Right cardiac atrium (tissue), 5 donors: ENCODE data around the gene LRP4. TPM values are rescaled to one million over a fixed set of nuclear protein-coding genes. Genes with fewer than 3 reads are reported as not detected.
A peak's percentile ranks its signal among the peaks of the same experiment; 100 is the strongest.

Source experiments
- ATAC-seq, 2 donors: fragments of 200-7000 bp; cut with Tn5 transposase; one replicate each; pipeline versions ENCODE4 v1.8.0 to v1.9.1; 2020; ENCODE audit warnings: moderate library complexity in 2 of 2, mild to moderate bottlenecking in 1 of 2
- DNase-seq, 3 donors: peaks; one replicate each; pipeline ENCODE4 v3.0.0-alpha.2; 2020
- H3K27ac ChIP-seq: one replicate; pipeline ENCODE4 v1.5.1; 2013; ENCODE audit warnings: mild to moderate bottlenecking, low read length, control low read depth, moderate library complexity
- H3K27me3 ChIP-seq: one replicate; pipeline ENCODE4 v1.6.1; 2013; ENCODE audit not compliant: control insufficient read depth, insufficient read depth
- H3K4me1 ChIP-seq: one replicate; pipeline ENCODE4 v1.6.1; 2013; ENCODE audit warnings: low read length; ENCODE audit not compliant: control insufficient read depth, insufficient read depth
- H3K4me3 ChIP-seq: one replicate; pipeline ENCODE4 v1.5.1; 2013; ENCODE audit warnings: low read length, control low read depth
- H3K9me3 ChIP-seq: one replicate; pipeline ENCODE4 v1.6.1; 2013; ENCODE audit warnings: low read length; ENCODE audit not compliant: control insufficient read depth
- WGBS: extraction: QIAGEN DNeasy Blood & Tissue Kit; methylation state at CpG from one replicate; pipeline ENCODE4 v1.1.7; 2013; 5-methylcytosine and 5-hydroxymethylcytosine counted together
- intact Hi-C, 4 donors: fragments of 100-400 bp; cut with DNase I; formaldehyde crosslinking; loops; one replicate each; pipeline versions ENCODE4 v1.11.0 to v1.14.0; 2022 to 2023
- polyA plus RNA-seq: library from polyadenylated mRNA; stranded (reverse); fragments of 200-250 nt; gene quantifications from one replicate; pipeline ENCODE4 v1.2.3, GENCODE V29; 2013
- total RNA-seq, 4 donors: library from RNA; stranded (reverse); fragmentation: NEBNext Ultra II Directional; extraction: Animal tissue kit (Norgen Biotek cat#: 25700); gene quantifications; one replicate each; pipeline ENCODE4 v1.2.1, GENCODE V29; 2021
- donor health status: healthy with polysubstance abuse.
- donor health status: DM: no; HTN: yes; CAD: no.
- donor health status: DM: no; HTN: no; CAD: no.
- donor health status: DM: no; HTN: yes; CAD: no; lungs with severe emphysema.
- donor health status: DM: yes; HTN: yes; CAD: no.

The LRP4 gene
- total and polyA plus RNA-seq, 5 donors, result 14.6 to 32.3 (median 27.6) TPM

DNA sequence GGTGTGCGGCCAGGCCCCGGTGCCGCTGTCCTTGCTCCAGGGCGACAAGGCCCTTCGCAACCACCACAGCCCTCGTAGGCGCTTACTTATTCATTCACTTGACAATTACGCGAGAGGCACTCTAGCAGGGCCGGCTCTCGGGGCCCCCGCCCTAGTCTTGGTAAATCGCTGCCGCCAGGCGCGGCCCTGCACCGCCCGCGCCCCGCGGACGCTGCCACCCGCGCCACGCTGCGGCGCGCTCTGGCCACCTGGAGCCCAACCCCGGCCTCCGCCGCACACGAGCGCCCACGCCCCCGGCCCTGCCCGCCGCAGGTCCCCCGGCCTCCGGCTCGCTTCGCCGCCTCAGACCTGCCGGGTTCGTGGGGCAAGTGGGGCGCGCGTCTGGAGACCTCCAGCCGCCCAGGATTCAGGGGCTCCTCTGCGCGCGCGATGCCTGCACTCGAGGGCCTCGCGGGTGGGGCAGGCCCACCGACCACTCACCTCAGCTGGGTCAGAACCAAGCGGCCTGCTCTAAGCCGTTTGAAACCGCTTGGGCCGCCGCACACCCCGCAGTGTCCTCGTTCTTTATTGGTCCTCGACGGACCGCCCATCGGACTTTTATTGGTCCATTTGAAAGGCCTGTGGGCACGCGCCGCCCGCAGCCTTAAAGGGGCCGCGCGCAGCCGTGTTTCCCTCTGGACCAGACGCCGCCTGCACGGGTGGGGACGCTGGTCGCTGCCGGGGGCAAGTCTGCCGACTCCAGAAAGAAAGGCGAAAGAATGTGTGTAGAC, 72.4 kb downstream of the LRP4 start, which contains the start of gene CKAP5:
Gene CKAP5 (minus strand): TSS at position 541 of the 770 bp plus-strand sequence. CDS start 25,049 bp downstream, outside the sequence.
- peak within 1 kb of the TSS; percentile 60 for H3K4me3 ChIP-seq
- H3K4me1 ChIP-seq, result no peaks in the 10 kb centered on the region
- no peaks in the 10 kb centered on the region for H3K9me3 ChIP-seq
- no peaks in the 10 kb centered on the region for H3K27me3 ChIP-seq
- intact Hi-C loops, result no loop called here
- peak within 1 kb of the TSS; percentile 65 for H3K27ac ChIP-seq
- DNase-seq (peak; percentile 91 to 97 (median 95)), ATAC-seq (peak; percentile 99)
- under 1% methylated on average over 81 of the region's 83 CpGs for WGBS

DNA sequence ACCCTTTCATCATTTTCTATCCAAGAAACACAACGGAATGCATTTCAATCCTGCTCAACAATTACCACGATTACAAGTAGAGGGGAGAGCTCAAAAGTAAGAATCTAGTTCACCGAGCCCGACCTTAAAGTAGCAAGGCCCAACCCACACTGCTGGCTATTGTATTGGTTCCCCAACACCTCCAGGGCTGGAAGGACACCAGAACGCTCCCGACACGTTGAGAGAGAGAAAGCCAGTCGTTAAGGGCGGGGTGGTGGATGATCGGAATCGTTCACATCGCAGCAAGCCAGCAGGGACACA, 73.0 kb downstream of the LRP4 start:
- DNase-seq (no peak), ATAC-seq (no peak)
- WGBS, result under 1% methylated on average over 12 of the region's 12 CpGs
- H3K9me3 ChIP-seq, result no peaks in the 10 kb centered on the region
- intact Hi-C loops, result no loop called here
- H3K4me3 ChIP-seq, result peak overlapping the region; percentile 60
- peak overlapping the region; percentile 38 for H3K27ac ChIP-seq
- H3K27me3 ChIP-seq, result no peaks in the 10 kb centered on the region
- no peaks in the 10 kb centered on the region for H3K4me1 ChIP-seq

DNA sequence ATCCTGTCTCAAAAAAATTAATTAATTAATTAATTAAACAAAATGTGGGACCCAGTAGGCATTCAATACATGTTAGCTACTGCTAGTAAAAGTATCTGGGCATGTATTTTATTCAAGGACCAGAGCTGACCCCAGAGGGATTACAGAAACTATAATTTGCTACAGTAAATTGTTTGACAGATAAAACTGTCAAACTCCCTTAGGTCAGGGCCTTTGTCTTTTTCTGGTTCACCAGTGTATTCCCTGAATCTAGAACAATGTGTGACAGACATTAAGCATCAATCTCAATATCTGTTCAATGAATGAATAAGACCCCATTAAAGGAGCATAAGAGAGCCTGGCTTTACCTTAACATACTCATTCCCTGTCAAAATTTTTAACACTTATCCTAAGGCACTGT, 78.2 kb downstream of the LRP4 start:
- ATAC-seq, result no peak
- Histone ChIP-seq H3K27ac (no peak overlapping the region), H3K4me1 (no peaks in the 10 kb centered on the region), H3K4me3 (no peak overlapping the region), H3K9me3 (no peaks in the 10 kb centered on the region), H3K27me3 (no peaks in the 10 kb centered on the region)
- no peak for DNase-seq
- intact Hi-C loops, result no loop called here

DNA sequence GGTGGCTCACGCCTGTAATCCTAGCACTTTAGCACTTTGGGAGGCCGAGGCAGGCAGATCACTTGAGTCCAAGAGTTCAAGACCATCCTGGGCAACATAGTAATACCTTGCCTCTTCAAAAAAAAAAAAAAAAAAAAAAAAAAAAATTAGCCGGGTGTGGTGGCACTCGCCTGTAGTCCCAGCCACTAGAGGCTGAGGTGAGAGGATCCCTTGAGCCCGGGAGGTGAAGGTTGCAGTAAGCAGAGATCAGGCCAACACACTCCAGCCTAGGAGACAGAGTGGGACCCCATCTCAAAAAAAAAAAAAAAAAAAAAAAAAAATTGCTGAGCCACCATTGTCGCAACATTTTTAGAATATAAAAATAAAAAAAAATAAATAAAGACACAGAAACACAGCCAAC, 79.8 kb downstream of the LRP4 start:
- H3K27ac ChIP-seq, result no peak overlapping the region
- intact Hi-C loops, result no loop called here
- no peaks in the 10 kb centered on the region for H3K9me3 ChIP-seq
- H3K4me3 ChIP-seq, result no peak overlapping the region
- ATAC-seq (no peak), DNase-seq (no peak)
- no peaks in the 10 kb centered on the region for H3K27me3 ChIP-seq
- WGBS, result 97% methylated on average over 6 of the region's 6 CpGs
- H3K4me1 ChIP-seq, result no peaks in the 10 kb centered on the region

DNA sequence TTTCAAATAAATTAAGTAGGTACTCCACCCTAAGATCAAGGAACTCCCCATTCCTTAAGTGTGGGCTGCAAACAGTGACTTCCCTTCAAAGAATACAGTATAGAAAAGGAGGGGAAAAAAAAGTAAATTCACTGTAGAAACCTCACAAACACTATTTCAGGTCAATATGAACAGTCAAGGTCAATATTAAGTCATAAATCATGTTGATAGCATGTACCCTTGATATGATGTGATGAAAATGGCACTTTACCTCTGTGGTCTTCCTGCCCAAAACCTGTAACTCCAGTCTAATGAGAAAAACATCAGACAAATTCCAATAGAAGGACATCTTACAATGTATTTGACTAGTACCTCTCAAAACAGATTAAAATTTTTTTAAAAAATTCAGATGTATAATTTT, 80.5 kb downstream of the LRP4 start:
- H3K27me3 ChIP-seq, result no peaks in the 10 kb centered on the region
- intact Hi-C loops, result no loop called here
- ATAC-seq (no peak), DNase-seq (no peak)
- no peak overlapping the region for H3K27ac ChIP-seq
- H3K4me3 ChIP-seq, result no peak overlapping the region
- no peaks in the 10 kb centered on the region for H3K9me3 ChIP-seq
- H3K4me1 ChIP-seq, result no peaks in the 10 kb centered on the region

DNA sequence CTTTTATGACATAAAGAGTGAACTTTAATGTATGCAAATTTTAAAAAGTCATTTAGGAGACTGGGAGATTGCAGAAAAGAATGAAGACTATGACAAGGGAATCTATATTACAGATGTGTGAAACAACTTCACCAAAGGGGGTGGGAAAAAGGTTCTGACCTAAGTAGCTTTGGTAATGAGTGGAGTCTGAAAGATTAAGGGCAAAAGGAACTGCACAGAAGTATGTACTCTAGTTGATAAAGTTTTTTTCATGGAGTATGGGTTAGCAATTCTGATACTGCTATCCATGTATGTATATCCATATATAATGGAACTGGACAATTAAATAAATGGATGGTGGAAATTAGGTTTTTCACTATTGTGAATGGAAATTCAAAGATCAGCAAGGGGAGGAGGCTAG, 81.5 kb downstream of the LRP4 start:
- no peaks in the 10 kb centered on the region for H3K9me3 ChIP-seq
- no peak for DNase-seq
- ATAC-seq, result no peak
- H3K27me3 ChIP-seq, result no peaks in the 10 kb centered on the region
- no peak overlapping the region for H3K4me3 ChIP-seq
- intact Hi-C loops, result no loop called here
- H3K27ac ChIP-seq, result no peak overlapping the region
- H3K4me1 ChIP-seq, result no peaks in the 10 kb centered on the region

DNA sequence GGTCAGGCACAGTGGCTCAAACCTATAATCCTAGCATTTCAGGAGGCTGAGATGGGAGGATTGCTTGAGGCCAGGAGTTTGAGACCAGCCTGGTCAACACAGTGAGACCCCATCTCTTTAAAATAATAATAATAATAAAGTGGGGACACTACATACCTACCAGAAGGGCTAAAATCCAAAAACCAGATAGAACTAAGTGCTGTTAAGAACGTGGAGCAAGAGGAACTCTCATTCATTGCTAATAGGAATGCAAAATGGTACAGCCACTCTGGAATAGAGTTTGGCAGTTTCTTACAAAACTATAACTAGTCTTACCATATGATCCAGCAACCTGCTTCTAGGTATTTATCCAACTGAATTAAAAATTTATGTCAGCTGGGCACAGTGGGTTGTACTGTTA, 81.9 kb downstream of the LRP4 start:
- 96% methylated on average over 1 of the region's 1 CpG for WGBS

DNA sequence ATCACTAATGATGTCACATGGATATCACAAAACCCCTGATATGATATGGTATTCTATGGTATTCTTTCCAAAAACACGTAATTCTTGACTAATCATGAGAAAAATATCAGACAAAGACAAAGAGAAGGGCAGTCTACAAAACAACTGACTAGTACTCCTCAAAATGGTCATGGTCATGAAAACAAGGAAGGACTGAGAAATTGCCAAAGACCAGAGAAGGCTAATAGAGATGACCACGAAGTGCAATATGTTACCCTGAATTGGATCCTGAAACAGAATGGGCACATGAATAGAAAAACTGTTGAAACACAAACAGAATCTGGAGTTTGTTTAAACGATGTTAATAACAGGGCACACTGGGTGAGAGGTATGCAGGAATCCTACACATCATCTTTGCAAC, 82.5 kb downstream of the LRP4 start:
- no peak overlapping the region for H3K27ac ChIP-seq

More for the DNA sequence above, 81.9 kb downstream of the LRP4 start:
- DNase-seq (no peak), ATAC-seq (no peak)
- no peak overlapping the region for H3K4me3 ChIP-seq
- H3K4me1 ChIP-seq, result no peaks in the 10 kb centered on the region
- intact Hi-C loops, result no loop called here
- no peak overlapping the region for H3K27ac ChIP-seq
- H3K27me3 ChIP-seq, result no peaks in the 10 kb centered on the region
- no peaks in the 10 kb centered on the region for H3K9me3 ChIP-seq

DNA sequence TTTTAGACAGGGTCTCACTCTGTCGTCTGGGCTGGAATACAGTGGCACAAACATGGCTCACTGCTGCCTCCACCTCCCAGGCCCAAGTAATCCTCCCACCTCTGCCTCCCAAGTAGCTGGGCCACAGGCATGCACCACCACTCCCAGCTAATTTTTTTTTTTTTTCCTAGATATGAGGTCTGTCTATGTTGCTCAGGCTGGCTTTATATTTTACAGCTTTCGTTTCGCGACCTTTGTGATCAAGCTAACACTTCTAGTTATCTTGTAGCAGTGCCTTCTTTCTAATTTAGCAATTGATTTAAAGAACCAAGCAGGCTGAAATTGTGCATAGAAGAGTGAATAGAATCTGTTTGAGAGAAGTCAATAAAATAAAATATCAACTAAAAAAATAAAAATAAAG, 83.5 kb downstream of the LRP4 start:
- DNase-seq, result no peak
- no peak overlapping the region for H3K27ac ChIP-seq
- H3K9me3 ChIP-seq, result no peaks in the 10 kb centered on the region
- intact Hi-C loops, result no loop called here
- no peaks in the 10 kb centered on the region for H3K27me3 ChIP-seq
- no peak for ATAC-seq
- no peaks in the 10 kb centered on the region for H3K4me1 ChIP-seq
- no peak overlapping the region for H3K4me3 ChIP-seq
- WGBS, result 87% methylated on average over 4 of the region's 4 CpGs

More for the DNA sequence above, 82.5 kb downstream of the LRP4 start:
- H3K9me3 ChIP-seq, result no peaks in the 10 kb centered on the region
- DNase-seq (no peak), ATAC-seq (no peak)
- H3K27me3 ChIP-seq, result no peaks in the 10 kb centered on the region
- 72% methylated on average over 3 of the region's 3 CpGs for WGBS
- H3K4me3 ChIP-seq, result no peak overlapping the region
- no peaks in the 10 kb centered on the region for H3K4me1 ChIP-seq
- intact Hi-C loops, result no loop called here

DNA sequence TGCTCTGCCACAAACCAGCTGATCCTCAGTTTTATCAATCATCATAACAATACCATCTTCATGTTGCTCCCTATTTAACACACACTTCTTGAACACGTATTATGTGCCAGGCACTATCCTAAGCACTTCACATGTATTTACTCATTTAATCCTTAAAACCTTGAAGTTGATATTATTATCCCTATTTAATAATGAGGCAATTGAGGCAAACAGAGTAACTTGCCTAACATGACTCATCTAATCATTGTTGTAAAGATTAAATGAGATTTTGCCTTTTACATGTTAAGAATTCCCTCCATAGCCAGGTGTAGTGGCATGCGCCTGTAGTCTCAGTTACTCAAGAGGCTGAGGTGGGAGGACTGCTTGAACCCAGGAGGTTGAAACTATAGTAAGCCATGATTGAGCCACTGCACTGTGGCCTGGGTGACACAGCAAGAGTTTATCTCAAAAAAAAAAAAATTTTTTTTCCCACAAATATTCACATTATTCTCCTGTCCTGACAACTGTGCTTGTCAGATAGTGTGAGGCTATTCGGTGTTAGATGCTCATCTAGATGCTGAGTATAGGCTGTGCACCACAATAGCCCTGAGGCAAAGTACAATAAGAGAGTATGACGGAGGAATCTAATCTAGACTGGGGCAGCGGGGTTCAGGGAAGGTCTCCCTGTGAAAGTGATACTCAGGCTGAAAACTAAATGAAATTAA, 85.7 kb downstream of the LRP4 start:
- no peak overlapping the region for H3K4me3 ChIP-seq
- no peaks in the 10 kb centered on the region for H3K4me1 ChIP-seq
- H3K9me3 ChIP-seq, result no peaks in the 10 kb centered on the region
- intact Hi-C loops, result no loop called here
- no peaks in the 10 kb centered on the region for H3K27me3 ChIP-seq
- 87% methylated on average over 5 of the region's 5 CpGs for WGBS
- DNase-seq (no peak), ATAC-seq (no peak)
- H3K27ac ChIP-seq, result no peak overlapping the region

DNA sequence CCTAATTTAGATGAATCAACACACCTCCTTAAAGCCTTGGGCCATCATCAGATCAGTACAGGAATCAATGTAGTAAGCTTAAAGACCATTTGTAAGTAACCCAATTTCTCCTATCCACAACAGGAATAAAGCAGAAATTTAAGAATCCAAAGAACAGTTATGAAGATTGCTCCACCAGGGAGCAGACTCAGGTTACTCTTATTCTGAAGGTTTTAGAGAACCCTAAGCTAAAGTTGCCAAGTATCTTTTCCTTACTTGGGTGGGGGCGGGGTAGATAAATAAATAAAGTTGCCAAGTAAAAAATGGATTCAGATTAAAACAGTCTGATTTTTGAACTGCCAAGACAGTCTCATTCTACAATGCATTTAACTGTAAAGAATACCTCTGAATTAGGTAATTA, 90.4 kb downstream of the LRP4 start:
- Histone ChIP-seq H3K9me3 (no peaks in the 10 kb centered on the region), H3K27me3 (no peaks in the 10 kb centered on the region), H3K4me3 (no peak overlapping the region), H3K4me1 (no peaks in the 10 kb centered on the region), H3K27ac (no peak overlapping the region)
- WGBS, result 47% methylated on average over 1 of the region's 1 CpG
- DNase-seq (no peak), ATAC-seq (no peak)
- intact Hi-C loops, result no loop called here
